ENCODE measurements around the gene CTAG2. TPM values are rescaled to one million over a fixed set of nuclear protein-coding genes. Genes with fewer than 3 reads are reported as not detected.
"Not testable (repeated sequence)": the region's sequence is repeated elsewhere in the genome, so short reads cannot be mapped to it uniquely, and the experiment has no call there.

The CTAG2 gene
- total RNA-seq, 1 donor from 2014 or later = not detected

DNA sequence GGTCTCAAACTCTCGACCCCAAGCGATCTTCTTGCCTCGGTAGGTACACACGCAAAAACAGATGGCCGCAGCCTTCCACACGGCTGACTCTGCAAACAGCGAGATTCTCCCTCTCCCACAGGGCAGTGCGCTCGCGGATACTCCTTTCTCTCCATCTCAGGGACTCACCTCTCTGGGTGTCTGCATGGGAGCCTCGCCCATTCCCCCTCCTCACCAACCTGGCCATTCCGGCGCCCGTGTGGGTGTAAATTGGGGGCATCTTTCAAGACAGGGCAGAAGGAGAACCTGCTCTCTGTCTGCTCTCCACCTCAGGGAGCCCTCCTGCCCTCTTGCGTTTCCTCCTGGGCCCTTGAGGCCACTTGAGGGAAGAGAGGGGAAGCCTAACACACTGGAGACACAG lies 4.4 kb downstream of the CTAG2 start:
- DNase-seq (ENCODE audit: low read depth) = no peak

DNA sequence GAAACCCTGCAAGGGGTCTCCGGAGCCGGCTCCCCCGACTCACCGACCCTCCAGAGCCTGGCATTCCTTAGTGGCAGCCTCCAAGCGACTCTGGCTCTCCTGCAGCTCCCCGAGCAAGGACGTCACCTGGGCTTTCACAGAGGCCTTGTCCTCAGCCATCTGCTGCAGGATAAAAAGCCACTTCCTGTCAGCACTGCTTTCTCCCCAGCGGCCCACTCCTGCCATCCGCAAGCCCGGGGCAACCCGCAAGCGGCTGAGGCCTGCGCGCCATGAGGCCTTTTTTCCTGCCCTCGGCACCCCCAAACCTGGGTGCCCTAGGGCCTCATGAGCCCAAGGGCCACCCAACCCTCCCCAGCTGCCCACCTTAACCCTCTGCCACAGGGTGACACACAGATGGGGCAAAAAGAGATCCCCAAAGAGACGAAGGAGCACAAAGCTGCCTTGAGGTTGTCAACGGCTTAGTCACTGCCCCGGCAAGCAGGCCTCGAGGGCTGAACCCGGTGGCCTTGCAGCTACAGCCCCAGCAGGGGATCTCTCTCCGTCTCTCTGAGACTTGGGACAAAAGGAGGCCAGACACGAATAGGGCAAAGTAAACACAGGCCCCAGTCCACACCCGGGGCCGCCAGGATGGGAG lies 7.5 kb downstream of the CTAG2 start:
- DNase-seq (ENCODE audit: low read depth) = not testable (repeated sequence)

DNA sequence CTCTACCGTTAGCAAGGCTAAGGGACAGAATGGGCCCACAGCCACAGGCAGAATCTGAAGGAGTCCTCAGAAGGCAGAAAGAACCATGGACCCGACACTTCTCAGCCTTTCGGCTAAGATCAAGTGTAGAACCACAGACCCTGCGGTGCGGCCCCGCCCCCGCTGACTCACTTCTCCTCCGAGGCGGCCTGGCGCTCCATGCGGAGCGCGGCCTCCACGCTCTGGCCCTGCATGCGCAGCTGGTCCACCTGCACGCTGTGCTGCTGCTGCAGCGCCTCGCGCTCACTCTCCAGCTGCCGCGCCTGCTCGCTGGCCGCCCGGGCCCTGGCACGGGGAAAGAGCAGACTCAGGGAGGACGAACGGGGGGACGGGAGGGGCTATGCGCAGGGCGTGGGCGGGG lies 9.7 kb downstream of the CTAG2 start:
- DNase-seq (ENCODE audit: low read depth) = not testable (repeated sequence)

DNA sequence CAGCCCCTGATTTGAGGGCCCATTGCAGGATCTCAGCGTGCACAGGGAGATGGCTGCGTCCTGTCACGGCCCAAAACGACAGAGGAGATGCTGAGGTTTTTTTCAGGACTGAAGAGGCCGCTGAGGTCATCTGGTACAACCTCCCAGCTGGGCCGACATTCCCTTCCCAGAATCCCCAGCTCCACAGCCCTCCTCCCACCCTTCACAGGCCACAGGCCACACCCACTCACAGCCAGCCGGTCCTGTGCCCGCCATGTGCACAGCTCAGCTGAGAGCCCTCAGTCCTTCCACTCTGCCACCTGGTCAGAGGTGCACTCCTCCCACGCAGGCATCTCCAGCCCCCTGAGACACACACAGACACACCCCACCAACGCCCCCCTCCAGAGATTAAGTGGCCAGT lies 11.6 kb downstream of the CTAG2 start:
- DNase-seq (ENCODE audit: low read depth) = not testable (repeated sequence)

DNA sequence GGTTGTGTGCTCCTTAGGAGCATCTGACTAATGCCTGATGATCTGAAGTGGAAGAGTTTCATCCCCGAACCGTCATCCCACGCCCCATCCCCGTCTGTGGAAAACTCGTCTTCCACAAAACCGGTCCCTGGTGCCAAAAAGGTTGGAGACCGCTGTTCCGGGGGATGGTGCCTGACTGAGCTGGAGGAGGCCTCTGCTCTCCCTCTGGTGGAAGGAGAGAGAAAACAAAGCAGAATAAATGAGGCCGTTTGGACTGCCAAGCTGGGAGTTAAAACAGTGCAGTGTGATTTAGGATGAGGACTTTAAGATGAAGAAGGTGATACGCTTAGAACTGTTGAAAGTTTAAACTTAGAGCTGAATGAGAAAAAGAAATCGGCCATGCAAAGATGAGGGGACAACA lies 19.7 kb downstream of the CTAG2 start:
- DNase-seq (ENCODE audit: low read depth) = not testable (repeated sequence)

DNA sequence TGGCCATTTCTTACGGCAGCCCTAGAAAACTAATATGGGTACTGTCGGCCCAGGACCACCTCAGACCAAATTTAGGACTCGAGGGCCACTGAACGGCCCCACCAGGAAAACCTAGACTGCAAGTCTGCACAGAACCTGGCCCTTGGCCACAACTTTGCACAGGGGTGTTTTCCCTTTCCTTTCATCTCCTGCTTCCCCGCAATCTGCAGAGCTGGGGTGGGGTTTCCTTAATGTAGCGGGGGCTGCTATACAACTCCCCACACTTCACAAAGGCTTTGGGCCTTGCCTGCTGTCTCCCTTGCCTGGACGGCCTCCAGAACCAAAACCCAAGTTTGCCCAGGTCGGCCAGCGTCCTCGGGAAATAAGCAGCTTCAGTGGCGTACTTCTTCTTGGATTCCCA lies 22.4 kb downstream of the CTAG2 start:
- not testable (repeated sequence) for DNase-seq (ENCODE audit: low read depth)

DNA sequence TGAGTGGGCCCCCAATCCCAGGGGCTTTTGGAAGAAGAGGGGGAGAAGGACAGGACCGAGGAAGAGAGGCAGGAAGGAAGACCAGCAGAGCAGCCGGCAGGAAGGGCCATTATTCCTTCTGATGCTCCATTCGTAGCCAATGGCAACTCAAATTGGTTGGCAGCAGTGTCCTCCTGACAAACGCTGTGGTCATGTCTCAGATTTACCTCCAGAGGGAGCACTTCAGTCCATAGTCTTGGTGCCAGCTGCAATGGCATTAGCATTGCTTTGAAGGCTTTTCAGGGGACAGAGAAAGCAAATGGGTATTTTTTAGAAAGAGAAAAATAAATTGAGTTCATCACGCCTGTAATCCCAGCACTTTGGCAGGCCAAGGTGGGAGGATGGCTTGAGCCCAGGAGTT lies 24.4 kb downstream of the CTAG2 start:
- not testable (repeated sequence) for DNase-seq (ENCODE audit: low read depth)

DNA sequence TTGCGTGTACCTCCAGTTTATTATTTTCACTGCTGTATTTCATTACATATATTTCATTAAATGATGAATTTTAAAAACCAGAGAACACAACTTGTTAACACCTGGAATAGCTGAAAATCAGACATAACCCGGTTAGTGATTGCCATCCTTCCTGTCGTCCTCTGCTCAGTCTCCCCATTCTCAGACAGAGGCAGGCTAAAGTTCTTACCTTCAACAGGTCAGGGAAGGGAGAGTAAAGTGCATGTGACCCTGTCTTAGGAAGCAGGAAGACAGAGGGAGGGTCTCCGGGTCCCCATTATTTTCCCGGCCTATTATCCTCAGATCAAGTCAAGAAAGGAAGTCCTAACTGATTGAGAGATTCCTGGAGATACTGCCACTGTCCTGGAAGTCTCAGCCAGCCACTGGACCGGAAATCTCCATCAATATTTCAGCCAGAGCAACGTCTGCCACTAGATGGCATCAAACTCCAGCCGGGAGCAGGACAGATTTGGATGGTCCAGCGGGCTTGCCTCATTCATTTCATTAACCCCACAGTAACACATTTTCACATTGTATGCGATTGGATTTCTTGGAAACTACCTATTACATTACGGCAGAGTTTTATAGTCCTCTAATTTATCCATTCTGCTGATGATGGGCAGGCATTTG lies 32.5 kb downstream of the CTAG2 start:
- not testable (repeated sequence) for DNase-seq (ENCODE audit: low read depth)

DNA sequence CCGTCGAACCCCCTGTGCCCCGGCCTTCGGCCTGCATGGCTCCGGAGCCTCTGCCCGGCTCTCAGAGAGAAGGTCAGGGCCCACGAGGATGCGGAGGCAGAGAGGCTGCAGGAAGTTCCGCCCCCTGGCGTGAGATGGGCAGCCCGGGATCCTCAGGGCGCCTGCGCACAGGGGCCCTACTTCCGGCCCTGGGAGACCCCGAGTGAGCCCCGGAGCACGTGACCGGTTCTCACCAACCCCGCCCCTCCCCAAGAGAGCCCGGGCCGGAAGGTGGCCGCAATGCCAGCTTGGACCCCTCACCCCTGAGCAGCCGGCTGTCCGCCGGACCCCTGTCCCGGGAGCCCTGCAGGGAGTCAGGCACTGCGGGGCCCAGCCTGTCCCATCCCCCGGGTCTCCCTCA lies 34.2 kb downstream of the CTAG2 start, which contains the start of gene CTAG1B:
CTAG1B (minus strand) TSS at position 101 of the 400 bp plus-strand sequence; CDS start at position 37, 64 bp downstream.
- DNase-seq (ENCODE audit: low read depth) = not testable (repeated sequence)

DNA sequence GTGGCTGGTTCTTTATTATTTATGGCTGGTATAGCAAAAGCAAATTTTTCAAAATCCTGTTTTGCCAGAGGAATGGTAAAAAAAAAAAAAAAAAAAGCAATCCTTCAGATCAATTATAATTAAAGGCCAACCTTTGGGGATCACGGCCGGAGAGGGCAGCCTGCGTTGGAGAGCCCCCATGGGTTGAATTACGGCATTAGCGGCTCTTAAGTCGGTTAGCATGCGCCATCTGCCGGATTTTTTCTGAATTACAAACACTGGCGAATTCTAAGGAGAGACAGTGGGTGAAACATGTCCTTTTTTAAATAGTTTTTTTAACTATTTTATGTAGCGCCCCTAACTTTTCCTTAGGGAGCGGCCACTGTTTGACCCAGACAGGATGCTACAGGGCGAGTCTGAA lies 39.8 kb downstream of the CTAG2 start:
- DNase-seq (ENCODE audit: low read depth) = not testable (repeated sequence)

DNA sequence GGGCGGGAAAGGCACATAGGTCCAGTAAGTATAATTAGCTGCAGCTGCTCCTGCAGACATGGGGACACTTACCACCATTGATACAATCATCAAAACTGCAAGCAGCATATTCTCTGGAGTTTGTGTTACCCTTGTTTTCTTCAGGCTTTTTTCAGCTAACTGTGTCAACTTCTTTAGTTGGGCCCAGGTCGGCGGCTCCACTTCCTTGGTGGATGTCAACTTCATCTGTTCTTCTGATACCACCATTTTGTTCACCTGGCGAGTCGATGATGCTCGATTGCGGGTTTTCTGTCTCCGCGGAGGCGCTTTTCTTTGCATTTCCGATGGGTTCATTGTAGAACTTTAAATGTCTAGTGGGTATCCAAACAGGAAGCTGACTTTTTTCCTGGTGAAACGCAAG lies 42.2 kb downstream of the CTAG2 start:
- not testable (repeated sequence) for DNase-seq (ENCODE audit: low read depth)

DNA sequence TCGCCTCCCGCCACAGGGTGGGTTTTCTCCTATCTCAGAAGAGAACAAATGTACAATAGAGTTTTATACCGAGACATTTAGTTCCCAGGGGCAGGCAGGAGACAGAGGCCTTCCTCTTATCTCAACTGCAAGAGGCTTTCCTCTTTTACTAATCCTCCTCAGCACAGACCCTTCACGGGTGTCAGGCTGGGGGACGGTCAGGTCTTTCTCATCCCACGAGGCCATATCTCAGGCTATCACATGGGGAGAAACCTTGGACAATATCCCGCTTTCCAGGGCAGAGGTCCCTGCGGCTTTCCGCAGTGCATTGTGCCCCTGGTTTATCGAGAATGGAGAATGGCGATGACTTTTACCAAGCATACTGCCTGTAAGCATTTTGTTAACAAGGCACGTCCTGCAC lies 44.6 kb downstream of the CTAG2 start:
- not testable (repeated sequence) for DNase-seq (ENCODE audit: low read depth)

DNA sequence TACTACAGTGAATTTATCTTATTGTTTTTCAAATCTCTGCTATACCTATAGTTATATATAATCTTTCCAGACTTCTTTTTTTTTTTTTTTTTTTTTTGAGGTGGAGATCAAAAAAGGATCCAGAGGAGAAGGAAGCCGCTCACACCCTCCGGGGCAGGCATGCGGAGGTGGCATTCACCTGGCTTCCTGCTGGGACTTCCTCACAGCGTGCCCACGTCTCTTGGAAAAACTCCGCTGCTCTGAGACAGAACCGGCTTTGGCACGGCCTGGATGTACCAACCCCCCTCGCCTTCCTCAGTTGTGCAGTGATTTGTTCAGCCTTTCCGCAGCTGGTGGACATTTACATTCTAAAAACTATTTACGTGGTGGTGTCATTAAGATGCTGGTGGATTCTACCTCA lies 45.4 kb downstream of the CTAG2 start:
- DNase-seq (ENCODE audit: low read depth) = not testable (repeated sequence)

DNA sequence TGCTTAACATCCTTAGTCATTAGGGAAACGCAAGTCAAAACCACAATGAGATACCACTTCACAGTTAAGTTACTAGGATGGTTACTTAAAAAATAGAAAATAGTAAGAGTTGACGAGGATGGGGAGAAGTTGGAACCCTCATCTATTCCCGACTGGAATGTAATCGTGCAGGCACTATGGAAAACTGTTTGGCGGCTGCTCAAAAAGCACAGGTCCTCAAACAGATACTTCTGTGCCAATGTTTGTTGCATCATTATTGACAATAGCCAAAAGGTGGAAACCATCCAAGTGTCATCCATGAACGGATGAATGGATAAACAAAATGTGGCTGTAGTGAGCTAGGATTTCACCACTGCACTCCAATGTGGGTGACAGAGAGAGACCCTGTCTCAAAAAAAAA lies 46.0 kb downstream of the CTAG2 start:
- DNase-seq (ENCODE audit: low read depth) = no peak

DNA sequence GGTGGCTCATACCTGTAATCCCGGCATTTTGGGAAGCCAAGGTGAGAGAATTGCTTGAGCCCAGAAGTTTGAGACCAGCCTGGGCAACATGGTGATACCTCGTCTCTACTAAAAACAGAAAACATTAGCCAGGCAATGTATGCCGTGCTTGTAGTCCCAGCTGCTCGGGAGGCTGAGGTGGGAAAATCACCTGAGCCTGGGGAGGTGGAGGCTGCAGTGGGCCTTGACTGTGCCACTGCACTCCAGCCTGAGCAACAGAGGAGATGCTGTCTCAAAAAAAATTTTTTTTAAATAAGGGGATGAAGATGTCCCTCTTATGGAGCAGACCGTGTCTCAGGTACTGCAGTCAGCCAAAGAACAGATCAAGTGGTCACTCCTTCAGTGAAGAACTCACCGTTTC lies 47.8 kb downstream of the CTAG2 start:
- no peak for DNase-seq (ENCODE audit: low read depth)

DNA sequence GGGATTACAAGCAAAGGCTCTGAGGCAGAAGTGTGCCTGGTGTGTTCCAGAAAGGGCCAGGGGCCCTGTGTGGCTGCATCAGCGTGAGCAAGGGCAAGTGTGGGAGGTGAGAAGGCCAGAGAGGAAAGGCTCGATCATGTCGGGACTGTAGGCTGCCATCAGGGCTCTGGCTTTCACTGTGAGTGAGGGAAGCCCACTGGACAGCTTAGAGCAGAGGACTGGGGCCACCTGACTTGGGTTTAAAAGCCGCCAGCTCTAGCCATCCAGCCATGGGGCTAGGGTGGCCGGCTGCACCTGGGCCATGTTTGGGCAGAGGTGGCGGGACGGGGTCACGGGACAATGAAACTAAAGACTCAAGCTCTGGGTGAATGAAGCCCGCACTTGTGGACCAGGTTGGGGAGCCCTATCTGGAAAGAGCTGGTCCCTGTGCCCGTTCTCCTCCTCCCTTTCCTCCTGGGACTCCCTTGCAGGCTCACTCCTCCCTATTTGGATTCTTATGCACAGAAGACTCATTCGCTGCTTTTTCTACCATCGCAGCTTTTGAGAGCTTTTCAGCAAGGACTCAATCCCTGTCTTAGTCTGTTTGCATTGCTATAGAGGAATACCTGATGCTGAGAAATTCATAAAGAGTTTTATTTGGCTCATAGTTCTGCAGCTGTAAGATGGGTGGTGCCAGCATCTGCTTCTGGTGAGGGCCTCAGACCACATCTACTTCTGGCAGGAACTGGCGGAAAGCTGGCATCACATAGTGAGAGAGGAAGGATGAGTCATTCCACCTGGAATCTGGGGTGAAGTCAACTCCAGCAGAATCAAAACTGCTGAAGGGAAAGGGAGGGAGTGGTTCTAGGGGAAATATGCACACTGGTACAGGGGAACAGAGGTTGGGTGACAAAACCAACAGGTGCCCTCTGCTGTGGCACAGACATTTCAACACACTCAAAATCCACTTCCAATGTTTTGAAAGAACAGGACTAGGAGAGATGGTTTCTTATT lies 49.6 kb downstream of the CTAG2 start:
- DNase-seq (ENCODE audit: low read depth) = peak; percentile 91

DNA sequence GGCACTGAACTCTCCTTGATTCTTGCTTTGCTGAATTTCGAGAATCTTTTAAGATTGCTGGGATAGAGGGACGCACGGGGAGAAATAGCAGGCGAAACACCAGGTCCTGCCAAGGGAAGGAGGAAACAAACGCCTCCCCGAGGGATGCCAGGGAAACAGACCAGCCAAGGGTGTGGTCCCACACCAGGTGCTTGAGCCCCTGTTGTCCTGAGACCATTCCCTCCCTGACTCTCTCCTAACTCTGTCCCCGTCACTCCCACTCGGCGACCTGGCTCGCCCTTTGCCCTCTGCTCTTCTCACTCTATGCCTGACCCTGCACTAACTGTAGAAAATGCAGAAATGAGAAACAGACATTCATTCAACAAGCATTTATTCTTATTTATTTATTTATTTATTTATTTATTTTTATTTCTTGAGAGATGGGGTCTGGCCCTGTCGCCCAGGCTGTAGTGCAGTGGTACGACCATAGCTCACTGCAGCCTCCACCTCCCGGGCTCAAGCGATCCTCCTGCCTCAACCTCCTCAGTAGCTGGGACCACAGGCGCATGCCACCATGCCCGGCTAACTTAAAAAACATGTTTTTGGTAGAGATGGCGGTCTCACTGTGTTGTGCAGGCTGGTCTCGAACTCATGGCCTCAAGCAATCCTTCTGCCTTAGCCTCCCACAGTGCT lies 50.5 kb downstream of the CTAG2 start:
- no peak for DNase-seq (ENCODE audit: low read depth)

DNA sequence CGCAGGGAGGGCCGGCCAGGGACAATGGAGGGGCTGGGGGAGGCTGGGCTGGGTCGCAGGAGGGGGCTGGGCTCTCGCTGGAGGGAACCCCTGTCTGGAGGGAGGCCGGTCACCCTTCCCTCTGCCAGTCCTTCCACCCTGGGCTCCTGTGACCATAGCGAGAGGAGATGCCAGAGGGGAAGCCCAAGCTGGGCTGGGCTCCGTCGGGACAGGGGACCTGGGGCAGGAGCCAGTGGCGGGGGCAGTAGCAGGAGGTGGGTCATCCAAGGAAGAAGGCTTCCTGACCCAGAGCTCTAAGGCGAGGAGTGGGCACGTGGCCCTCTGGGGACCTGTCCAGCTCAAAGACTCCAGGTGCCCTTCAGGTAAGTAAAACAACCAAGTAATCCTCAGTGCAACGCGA lies 51.2 kb downstream of the CTAG2 start:
- DNase-seq (ENCODE audit: low read depth) = no peak

Data from renal cortical epithelial cell (primary cell).